Astrocyte of the cerebellum (primary cell): ENCODE data around the gene ISCU.
A peak's percentile ranks its signal among the peaks of the same experiment; 100 is the strongest.

Source experiments
- DNase-seq: peaks from one replicate; pipeline ENCODE4 v3.0.0-alpha.2; 2011; ENCODE audit warnings: low read depth
- H3K4me3 ChIP-seq: 2 replicates; pipeline ENCODE4 v1.5.1; 2011; ENCODE audit warnings: mild to moderate bottlenecking, low read depth, low read length, moderate library complexity
- CTCF ChIP-seq: IDR thresholded peaks from 2 replicates; pipeline ENCODE4 v1.5.1; 2012; ENCODE audit warnings: low read length, low read depth, moderate library complexity, mild to moderate bottlenecking; ENCODE audit errors: missing control alignments
- in situ Hi-C: cut with HindIII; loops from 2 replicates; pipeline ENCODE4 v1.10.0; 2017; ENCODE audit warnings: low sequenced_read_pairs

Gene ISCU

DNA sequence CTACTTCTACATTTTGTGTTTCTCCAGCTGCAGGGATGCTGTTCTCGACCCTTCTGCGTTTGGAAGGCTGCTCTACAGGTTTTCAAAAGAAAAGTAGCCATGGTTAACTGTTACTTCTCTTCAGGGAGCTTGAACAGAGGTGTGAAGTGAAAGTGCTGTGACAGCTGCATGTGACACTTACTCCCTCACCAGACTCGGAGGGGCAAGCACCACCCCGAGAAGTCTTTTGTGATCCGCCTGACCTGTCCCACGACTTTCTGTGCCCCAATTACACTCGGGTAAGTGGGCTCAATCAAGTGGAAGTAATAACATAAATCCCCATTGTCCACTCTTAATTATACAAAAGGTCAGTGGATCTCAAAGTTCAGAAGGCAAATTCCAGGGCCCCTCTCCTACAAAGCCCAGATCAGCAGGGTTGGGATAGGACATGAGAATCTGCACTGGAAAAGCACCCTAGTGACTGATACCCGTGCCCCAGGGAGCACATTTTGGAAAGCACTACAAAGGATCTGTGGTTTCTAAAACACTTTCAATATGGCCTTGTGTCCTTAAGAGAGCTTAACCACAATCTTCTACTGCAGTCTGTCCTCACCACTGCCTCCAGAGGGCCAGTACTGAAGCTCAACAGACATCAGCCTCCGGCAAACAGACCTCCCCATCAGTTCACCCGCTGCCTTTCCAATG, 35.8 kb upstream of the ISCU start:
- H3K4me3 ChIP-seq = no peak overlapping the region
- peak; percentile 76 for DNase-seq
- TF ChIP-seq CTCF = peak; percentile 67
- in situ Hi-C loops = no loop called here

GRCh38 chr12:108527166-108527496, 35.3 kb upstream of the ISCU start:
- no peak for TF ChIP-seq CTCF
- in situ Hi-C loops = no loop called here
- H3K4me3 ChIP-seq = no peak overlapping the region
- no peak for DNase-seq

DNA sequence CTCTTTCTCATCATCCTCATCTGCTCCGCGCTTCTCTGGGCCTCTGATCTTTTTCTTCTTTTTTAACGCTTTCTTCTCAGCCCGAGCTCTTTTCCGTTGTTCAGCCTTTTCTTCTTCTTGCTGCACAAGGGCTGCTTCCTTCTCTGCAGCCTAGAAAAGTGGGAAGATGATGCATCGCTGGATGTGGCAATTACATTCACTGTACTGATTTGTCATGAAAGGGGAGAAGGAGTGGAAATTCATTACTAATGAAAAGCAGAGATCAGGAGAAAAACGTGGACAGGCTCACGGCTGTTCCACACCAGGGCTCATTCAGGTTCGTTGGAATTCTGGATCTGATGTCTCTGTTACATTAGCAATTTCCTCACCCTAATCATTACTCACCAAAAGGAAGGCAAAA, 32.2 kb upstream of the ISCU start:
- no peak for DNase-seq
- no peak overlapping the region for H3K4me3 ChIP-seq
- no peak for TF ChIP-seq CTCF
- in situ Hi-C loops = no loop called here

- TF ChIP-seq CTCF = no peak
- in situ Hi-C loops = no loop called here
- no peak overlapping the region for H3K4me3 ChIP-seq
- DNase-seq = no peak
Observed at GRCh38 chr12:108531929-108532848, 30.2 kb upstream of the ISCU start.

GRCh38 chr12:108538146-108538545, 24.2 kb upstream of the ISCU start:
- no peak overlapping the region for H3K4me3 ChIP-seq
- DNase-seq = no peak
- no peak for TF ChIP-seq CTCF
- in situ Hi-C loops = no loop called here

- no peak for DNase-seq
- in situ Hi-C loops = no loop called here
- no peak for TF ChIP-seq CTCF
- no peak overlapping the region for H3K4me3 ChIP-seq
Observed at GRCh38 chr12:108538616-108539195, 23.7 kb upstream of the ISCU start.
